Activated T-helper 1 cell treated with Interleukin-2 at 50 U/mL for 16 hours (primary cell): Measurements from ENCODE around the gene SOS1.
"Not testable (repeated sequence)": the region's sequence is repeated elsewhere in the genome, so short reads cannot be mapped to it uniquely, and the experiment has no call there.

Experiments used
- DNase-seq: peaks from one replicate; pipeline ENCODE4 v3.0.0-alpha.2; 2020; ENCODE audit warnings: low read depth

SOS1 gene

DNA sequence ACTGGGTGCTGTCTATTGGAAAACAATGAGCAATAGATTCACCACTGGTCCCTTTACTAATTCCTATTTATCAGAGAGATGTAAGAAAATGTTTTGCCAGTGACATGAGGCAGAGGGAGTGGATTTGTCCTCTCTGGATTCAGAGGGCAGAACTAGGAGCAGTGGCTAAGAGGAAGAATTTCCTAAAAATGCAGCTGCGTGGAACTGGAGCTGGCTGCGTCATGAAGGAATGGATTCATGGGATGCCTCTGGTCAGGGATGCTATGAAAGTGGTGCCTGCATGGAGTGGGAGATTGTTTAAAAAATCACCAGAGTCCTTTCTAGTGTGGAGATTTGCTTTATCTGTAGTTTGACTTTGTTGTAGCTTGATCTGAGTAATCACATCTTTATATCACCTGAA, 152.8 kb downstream of the SOS1 start:
- DNase-seq: no peak

- DNase-seq: no peak
Measured at GRCh38 chr2:38966678-38967077, 154.2 kb downstream of the SOS1 start.

DNA sequence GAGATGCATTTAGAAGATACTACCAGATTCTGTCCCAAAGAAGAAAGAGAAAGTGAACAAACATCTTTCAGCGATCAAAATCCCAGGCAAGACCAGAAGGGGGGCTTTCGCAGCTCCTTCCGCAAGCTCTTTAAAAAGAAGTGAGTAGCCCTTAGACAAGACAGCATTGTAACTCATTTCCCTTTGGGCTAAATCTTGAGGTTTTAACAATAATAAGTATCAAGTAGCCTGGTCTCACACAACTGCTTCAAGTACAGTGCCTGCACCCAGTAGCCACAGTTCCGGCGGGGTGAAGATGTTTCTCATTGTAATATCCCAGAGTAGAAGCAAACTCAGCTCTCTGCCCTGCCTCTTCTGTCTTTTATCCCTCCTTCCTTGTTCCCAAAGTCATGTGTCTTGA, 154.8 kb downstream of the SOS1 start:
- no peak for DNase-seq

DNA sequence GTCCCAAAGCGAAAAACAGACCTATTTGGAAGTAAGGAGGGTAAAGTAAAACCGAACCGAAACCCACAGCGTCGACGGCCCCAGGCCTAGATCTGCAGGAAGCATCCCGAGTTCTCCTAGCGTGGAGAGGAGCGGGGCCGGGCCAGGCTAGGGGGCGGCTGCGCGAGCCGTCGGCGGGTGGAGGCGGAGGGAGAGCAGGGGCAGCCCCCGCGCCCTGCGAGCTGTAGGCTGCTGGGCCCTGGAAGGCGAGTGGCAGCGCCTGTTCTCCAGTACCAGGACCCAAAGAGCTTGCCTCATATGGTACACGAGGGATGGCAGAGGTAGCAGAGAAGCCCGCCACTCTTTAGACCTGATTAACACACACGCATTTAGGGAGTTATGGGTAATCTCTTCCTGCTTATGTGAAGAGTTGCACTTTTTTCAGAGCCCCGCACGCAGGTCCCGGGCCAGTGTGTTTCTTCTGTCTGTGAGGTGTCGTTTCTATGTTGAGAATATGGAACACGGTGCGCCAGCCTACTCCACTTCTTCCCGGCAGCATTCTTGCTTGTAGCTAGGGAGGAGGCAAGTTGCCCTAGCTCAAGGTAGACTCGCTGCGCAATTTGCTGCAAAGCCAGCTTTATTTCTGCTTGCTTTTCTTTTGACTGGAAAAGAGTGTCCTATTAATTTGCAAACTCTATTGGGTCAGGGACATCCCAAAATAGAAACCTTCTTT, 160.1 kb downstream of the SOS1 start:
- DNase-seq: no peak

DNA sequence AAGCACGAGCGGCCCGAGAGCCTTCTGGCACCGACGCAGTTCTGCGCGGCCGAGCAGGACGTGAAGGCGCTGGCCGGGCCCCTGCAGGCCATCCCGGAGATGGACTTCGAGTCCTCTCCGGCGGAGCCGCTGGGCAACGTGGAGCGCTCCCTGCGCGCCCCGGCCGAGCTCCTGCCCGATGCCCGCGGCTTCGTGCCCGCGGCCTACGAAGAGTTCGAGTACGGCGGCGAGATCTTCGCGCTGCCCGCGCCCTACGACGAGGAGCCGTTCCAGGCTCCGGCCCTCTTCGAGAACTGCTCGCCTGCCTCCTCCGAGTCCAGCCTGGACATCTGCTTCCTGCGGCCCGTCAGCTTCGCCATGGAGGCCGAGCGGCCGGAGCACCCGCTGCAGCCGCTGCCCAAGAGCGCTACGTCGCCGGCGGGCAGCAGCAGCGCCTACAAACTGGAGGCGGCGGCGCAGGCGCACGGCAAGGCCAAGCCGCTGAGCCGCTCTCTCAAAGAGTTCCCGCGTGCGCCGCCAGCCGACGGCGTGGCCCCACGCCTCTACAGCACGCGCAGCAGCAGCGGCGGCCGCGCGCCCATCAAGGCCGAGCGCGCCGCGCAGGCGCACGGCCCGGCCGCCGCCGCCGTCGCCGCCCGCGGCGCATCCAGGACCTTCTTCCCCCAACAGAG, 160.8 kb downstream of the SOS1 start:
- peak; percentile 37 for DNase-seq

DNA sequence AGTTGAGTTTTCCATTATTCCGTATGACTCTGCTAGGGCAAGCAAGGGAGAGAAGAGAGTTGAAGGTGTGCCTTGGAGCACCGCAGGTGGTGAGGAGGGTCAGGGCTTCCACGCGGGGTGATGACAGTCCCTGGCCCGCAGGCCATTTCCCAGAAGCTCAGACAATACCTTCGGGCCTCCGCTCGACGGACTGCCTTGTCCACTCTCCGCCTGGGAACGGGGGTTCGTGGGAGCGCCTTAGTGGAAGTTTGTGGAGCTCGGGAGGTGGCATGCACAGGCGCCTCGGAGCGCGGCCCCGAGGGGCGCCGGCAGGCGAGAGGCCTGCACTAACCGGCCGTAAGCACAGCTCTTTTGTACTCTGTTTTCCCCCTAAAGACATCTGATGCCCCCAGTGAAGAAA, 161.4 kb downstream of the SOS1 start:
- no peak for DNase-seq

GRCh38 chr2:38957972-38958371, 162.9 kb downstream of the SOS1 start:
- DNase-seq: no peak

- DNase-seq: no peak
Measured at GRCh38 chr2:38951766-38952165, 169.1 kb downstream of the SOS1 start.

- DNase-seq: no peak
Measured at GRCh38 chr2:38948995-38949394, 171.9 kb downstream of the SOS1 start.

GRCh38 chr2:38948387-38948882, 172.4 kb downstream of the SOS1 start:
- DNase-seq: no peak

DNA sequence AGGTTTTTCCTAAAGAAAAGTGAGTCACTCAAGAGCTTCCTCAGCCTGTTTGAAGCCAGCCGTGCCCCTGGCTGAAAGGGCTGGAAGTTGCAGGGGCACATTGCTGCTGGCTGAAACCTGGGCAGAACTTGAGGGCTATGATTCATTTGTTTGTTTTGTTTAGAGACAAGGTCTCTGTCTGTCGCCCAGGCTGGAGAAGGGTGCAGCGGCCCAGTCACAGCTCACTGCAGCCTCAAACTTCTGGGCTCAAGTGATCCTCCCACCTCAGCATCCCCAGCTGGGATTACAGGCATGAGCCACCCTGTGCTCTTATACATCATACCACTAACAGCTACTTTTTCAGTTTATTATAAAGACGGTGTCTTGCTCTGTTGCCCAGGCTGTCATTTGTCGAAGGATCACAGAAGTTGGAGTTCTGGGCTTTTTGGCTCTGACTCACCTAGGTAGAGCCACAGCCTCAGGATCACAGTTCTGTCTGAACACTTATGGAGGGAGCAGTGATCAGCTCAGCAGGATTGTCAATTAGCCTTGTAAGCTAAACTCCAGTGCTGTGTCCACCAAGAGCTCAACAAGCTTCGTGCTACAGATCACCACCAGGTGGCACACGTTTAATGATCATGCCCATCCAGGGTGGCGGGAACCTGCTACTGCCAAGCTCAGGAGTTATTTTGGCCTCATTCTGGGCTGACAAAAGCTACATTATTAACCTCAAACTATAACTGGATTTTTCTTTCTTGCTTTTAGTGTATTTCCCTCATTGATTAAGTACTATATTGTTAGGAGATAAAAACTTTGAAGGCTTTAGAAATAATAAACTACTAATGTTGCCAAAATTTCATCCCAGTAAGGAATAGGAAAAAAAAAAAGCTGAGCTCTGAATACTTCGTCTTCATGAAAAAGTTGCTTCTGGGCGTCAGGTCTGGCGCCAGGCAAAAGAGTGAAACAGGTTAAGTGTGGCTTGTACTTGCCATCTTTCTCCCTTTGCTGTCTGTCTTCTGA, 173.3 kb downstream of the SOS1 start:
- DNase-seq: peak; percentile 18

- DNase-seq: no peak
Measured at GRCh38 chr2:38945911-38946310, 174.9 kb downstream of the SOS1 start.

DNA sequence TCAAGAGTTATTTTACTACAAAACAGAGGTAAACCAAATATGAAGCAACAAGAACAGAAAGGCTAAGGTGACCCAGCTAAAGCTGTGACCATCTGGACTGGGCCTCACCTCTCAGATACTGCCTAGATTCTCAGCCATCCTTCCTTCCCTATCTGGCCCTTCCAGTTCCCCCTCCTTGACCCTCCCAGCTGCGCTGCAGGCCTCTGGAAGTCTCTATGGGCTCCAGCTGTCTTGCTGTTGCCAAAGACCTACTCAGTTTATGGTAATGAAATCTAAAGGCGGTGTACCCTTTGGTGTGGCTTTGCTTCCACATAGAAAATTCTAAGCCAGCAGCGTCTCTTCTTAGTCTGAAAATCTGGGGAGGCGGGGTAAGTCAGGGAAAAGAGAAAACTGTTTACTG, 175.5 kb downstream of the SOS1 start:
- DNase-seq: no peak

- DNase-seq: no peak
Measured at GRCh38 chr2:38943784-38944183, 177.1 kb downstream of the SOS1 start.

DNA sequence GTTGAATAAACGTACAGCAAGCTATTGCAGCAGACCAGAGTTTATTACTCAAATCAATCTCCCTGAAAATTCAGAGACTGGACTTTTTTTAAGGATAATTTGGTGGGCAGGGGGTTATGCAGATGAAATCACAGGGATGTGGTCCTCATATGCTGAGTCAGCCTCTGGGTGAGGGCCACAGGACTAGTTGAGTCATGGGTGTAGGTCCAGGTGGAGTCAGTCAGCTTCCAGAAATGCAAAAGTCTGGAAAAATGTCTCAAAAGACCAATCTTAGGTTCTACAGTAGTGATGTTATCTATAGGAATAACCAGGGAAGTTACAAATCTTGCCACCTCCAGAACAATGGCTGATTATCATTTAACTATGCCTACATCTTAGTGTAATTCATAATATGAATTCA, 180.1 kb downstream of the SOS1 start:
- DNase-seq: no peak

- DNase-seq: no peak
Measured at GRCh38 chr2:38937548-38937947, 183.3 kb downstream of the SOS1 start.

- not testable (repeated sequence) for DNase-seq
Measured at GRCh38 chr2:38936516-38936915, 184.3 kb downstream of the SOS1 start.

DNA sequence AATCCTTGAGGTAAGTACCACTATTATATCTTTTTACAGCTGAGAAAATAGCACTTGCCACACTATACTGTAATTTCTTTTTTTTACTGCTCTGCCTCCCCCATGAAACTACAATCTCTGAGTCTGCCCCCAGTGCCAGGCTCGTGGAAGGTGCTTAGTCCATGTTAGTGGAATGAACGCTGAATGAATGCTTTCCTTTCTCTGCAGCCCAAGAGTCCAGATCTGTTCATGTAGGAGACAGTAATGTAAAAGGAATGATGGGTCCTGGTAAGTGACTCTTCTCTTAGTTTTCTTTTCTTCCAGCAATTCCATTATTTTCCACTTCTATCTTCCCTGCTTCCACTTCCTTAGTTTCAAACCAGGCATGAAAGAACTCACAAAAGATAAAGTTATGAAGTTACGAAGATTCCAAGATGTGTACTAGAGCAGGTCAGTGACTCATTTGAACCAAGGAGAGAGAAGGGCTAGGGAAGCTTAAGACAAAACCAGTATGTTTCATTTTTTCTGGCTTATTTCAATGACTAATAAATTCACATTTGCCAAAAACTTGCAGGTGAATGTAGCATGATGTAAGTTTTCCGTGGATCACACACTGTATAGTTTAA, 185.2 kb downstream of the SOS1 start:
- DNase-seq: no peak

DNA sequence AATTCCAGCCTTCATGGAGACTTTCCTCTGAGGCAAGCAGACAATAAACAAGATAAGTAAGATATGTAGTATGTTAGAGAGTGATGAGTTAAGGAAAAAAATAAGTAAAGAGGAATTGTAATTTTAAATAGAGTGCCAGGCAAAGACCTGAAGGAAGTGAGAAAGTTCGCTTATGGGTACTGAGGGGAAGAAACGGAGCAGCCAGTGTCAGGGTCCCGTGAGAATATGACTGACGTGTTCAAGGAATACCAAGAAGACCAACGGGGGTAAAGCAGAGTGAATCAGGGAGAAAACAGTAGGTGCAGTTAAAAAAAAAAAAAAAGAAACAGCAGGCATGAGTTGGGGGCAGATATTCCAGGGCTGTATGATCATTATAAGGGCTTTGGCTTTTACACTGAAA, 186.1 kb downstream of the SOS1 start:
- DNase-seq: no peak

DNA sequence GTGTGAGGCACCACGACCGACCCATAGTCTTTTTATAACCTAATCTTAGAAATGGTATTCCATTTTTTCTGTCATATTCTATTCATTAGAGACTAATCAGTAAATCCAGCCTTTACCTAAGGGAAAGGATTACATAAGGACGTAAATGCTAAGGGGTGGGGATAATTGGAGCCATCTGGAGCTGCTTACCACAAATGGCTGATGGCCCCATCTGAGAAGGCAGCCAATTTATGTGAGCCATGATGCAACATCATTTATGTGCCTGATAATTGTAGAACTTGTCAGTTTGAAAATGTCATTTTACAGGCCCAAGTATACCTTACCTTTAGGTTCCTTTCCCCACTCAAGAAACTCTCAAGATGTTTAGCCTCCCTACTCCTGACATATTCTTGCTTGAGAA, 187.2 kb downstream of the SOS1 start:
- DNase-seq: no peak

DNA sequence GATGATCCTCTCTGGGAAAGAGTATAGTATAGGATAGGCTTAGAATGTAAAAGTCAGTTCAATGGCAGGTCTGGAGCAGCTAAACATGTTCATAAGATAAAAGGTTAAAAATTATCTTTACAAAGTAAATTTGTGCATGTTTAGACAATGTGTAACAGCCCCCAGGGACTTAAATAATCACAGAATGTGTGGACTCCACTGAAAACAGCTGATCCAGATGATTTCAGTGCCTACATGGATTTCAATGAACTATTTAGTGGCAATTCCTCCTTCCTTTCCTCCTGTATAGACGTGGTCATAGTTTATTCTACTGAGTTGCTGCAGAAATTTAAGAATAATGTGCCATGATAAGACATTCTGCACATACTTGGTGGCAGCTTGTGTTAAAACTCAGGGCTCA, 188.3 kb downstream of the SOS1 start:
- no peak for DNase-seq
